Mammary epithelial cell (primary cell): Measurements from ENCODE around the gene AFAP1.

Source experiments
- EZH2 ChIP-seq: IDR thresholded peaks from 2 replicates; pipeline ENCODE4 v1.6.1; 2012; ENCODE audit warnings: low read length, inconsistent platforms, borderline replicate concordance
- TF ChIP-seq, protein P1 (sequence below), 2 donors: IDR thresholded peaks in 1 of 2; conservative IDR thresholded peaks in 1 of 2; 2 replicates each; pipeline ENCODE4 v1.5.1; 2011 to 2012; ENCODE audit warnings: inconsistent platforms in 2 of 2, low read length in 2 of 2, mild to moderate bottlenecking in 2 of 2, control low read depth in 1 of 2, low read depth in 1 of 2; ENCODE audit not compliant: insufficient read depth in 1 of 2; ENCODE audit errors: extremely low read depth in 1 of 2

DNA sequence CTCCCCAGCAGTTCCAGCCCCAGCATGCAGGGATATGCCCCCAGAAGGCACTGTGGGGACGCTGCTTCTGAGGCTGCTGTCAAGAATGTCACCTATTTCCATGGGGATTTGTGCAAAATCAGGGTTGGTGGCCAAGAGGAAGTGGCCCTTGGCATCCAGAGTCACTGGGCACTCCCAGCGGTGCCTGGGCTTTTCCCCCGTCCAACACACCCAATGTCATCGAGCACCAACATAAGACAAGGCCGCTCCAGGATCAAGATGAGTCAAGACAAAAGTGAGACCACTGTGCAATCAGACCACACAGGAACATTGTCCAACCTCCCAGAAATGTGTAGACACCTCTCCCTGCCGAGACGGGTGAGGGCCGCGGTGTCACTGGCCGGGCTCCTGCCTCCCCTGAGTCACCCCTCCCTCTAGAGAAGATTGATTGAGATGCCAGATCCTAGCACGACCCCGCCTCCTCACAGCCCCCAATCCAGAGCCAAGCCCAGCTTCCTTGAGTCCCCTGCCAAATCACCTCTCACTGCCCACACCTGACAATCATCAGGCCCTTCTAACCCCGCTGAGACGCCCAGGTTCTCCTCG lies 194.3 kb downstream of the AFAP1 start:
- TF ChIP-seq, protein P1, sequence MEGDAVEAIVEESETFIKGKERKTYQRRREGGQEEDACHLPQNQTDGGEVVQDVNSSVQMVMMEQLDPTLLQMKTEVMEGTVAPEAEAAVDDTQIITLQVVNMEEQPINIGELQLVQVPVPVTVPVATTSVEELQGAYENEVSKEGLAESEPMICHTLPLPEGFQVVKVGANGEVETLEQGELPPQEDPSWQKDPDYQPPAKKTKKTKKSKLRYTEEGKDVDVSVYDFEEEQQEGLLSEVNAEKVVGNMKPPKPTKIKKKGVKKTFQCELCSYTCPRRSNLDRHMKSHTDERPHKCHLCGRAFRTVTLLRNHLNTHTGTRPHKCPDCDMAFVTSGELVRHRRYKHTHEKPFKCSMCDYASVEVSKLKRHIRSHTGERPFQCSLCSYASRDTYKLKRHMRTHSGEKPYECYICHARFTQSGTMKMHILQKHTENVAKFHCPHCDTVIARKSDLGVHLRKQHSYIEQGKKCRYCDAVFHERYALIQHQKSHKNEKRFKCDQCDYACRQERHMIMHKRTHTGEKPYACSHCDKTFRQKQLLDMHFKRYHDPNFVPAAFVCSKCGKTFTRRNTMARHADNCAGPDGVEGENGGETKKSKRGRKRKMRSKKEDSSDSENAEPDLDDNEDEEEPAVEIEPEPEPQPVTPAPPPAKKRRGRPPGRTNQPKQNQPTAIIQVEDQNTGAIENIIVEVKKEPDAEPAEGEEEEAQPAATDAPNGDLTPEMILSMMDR (conservative IDR thresholded peaks at IDR 0.05 in 1 of 2, IDR thresholded peaks at IDR 0.05 in 1 of 2; ENCODE audit: extremely low read depth in 1 of 2, insufficient read depth in 1 of 2, low read depth in 1 of 2, low read length in 2 of 2), result no peak
- no peak for TF ChIP-seq EZH2
